Endothelial cell of umbilical vein (primary cell): ENCODE measurements around the gene FAM222A. TPM values are rescaled to one million over a fixed set of nuclear protein-coding genes. Genes with fewer than 3 reads are reported as not detected.

Experiments
- BruUV-seq: library from RNA; stranded (reverse); fragments of 400-500 nt; replicated peaks from 2 replicates; lab custom pipeline; 2021; lab: Mats Ljungman, UMichigan
- CTCF ChIA-PET: fragments of 300-600, 350-600 bp; sonication (Branson Sonifier 250); formaldehyde crosslinking; loops from one replicate; lab custom pipeline; 2021; ENCODE audit warnings: antibody characterized with exemption, inconsistent platforms; lab: Charles Lee
- POLR2A ChIA-PET: fragments of 300-600, 350-600 bp; sonication (Branson Sonifier 250); formaldehyde crosslinking; loops from one replicate; lab custom pipeline; 2021; ENCODE audit warnings: antibody characterized with exemption, inconsistent platforms; lab: Charles Lee
- DNase-seq: peaks from one replicate; pipeline ENCODE4 v3.0.0-alpha.2; 2011; ENCODE audit warnings: low read depth, low spot score
- FAIRE-seq: peaks from 2 replicates; lab custom pipeline; 2011; peaks lifted over from hg19 to GRCh38; lab: Jason Lieb, UNC
- H2AFZ ChIP-seq: 2 replicates; pipeline ENCODE4 v1.6.0; 2012; ENCODE audit warnings: low read depth, low read length, control low read depth, inconsistent platforms
- H3K27ac ChIP-seq: 2 replicates; pipeline ENCODE4 v1.5.1; 2011; ENCODE audit warnings: low read depth, mild to moderate bottlenecking, control low read depth, low read length, moderate library complexity; ENCODE audit not compliant: insufficient read depth
- H3K27me3 ChIP-seq, 2 experiments: 2 replicates each; pipeline versions ENCODE4 v1.6.0 to v1.6.1; 2011; ENCODE audit warnings: low read length in 2 of 2, mixed read lengths in 1 of 2; ENCODE audit not compliant: control insufficient read depth in 2 of 2, insufficient read depth in 2 of 2
- H3K36me3 ChIP-seq, 2 experiments: 2 replicates in 1 of 2; 3 replicates in 1 of 2; pipeline ENCODE4 v1.5.1; 2011; ENCODE audit warnings: low read length in 2 of 2, mild to moderate bottlenecking in 1 of 2, moderate library complexity in 1 of 2; ENCODE audit not compliant: control insufficient read depth in 2 of 2, insufficient read depth in 2 of 2; ENCODE audit errors: extremely low read depth in 1 of 2
- H3K4me1 ChIP-seq: 3 replicates; pipeline ENCODE4 v1.5.1; 2011; ENCODE audit warnings: mild to moderate bottlenecking, low read length; ENCODE audit not compliant: control insufficient read depth, insufficient read depth; ENCODE audit errors: extremely low read depth
- H3K4me2 ChIP-seq: 2 replicates; pipeline ENCODE4 v1.6.1; 2011; ENCODE audit warnings: low read length, control low read depth, mixed read lengths; ENCODE audit not compliant: insufficient read depth
- H3K4me3 ChIP-seq, 3 experiments: fragments of 200-600 bp in 1 of 3; sonication (generic), shearing (Covaris generic) in 1 of 3; replicated peaks in 1 of 3; 2 replicates each; pipeline ENCODE4 v1.5.1; 2011 to 2016; ENCODE audit warnings: control low read depth in 3 of 3, low read length in 3 of 3, mild to moderate bottlenecking in 2 of 3, inconsistent platforms in 1 of 3, low read depth in 1 of 3, moderate library complexity in 1 of 3; ENCODE audit not compliant: insufficient read depth in 1 of 3
- H3K79me2 ChIP-seq: 2 replicates; pipeline ENCODE4 v1.6.0; 2012; ENCODE audit warnings: low read length, inconsistent platforms; ENCODE audit not compliant: control insufficient read depth, insufficient read depth
- H3K9ac ChIP-seq: replicated peaks from 2 replicates; pipeline ENCODE3; 2011; ENCODE audit warnings: low read length, control low read depth; ENCODE audit not compliant: insufficient read depth; ENCODE audit errors: extremely low read depth
- H3K9me1 ChIP-seq: replicated peaks from 3 replicates; pipeline ENCODE4 v1.6.0; 2011; ENCODE audit warnings: mild to moderate bottlenecking, low read length; ENCODE audit not compliant: control insufficient read depth, insufficient read depth; ENCODE audit errors: extremely low read depth
- H3K9me3 ChIP-seq: replicated peaks from 2 replicates; pipeline ENCODE4 v1.5.1; 2012; ENCODE audit warnings: low read length, inconsistent platforms; ENCODE audit not compliant: control insufficient read depth, insufficient read depth
- H4K20me1 ChIP-seq: replicated peaks from 2 replicates; pipeline ENCODE3; 2011; ENCODE audit warnings: mild to moderate bottlenecking, low read length; ENCODE audit not compliant: control insufficient read depth, insufficient read depth; ENCODE audit errors: extremely low read depth
- EZH2 ChIP-seq: IDR thresholded peaks from 2 replicates; pipeline ENCODE4 v1.6.1; 2012; ENCODE audit warnings: borderline replicate concordance, low read depth, mild to moderate bottlenecking, moderate library complexity, low read length, inconsistent platforms; ENCODE audit not compliant: severe bottlenecking
- FOS ChIP-seq: IDR thresholded peaks from 2 replicates; pipeline ENCODE4 v1.6.1; 2011; ENCODE audit warnings: mild to moderate bottlenecking, low read length, moderate library complexity, borderline replicate concordance; ENCODE audit not compliant: insufficient read depth
- GATA2 ChIP-seq: IDR thresholded peaks from 2 replicates; pipeline ENCODE4 v1.7.0; 2011; ENCODE audit warnings: low read depth, mild to moderate bottlenecking, moderate library complexity, mixed read lengths, low read length; ENCODE audit not compliant: insufficient read length, insufficient read depth
- JUN ChIP-seq: IDR thresholded peaks from 2 replicates; pipeline ENCODE4 v1.6.1; 2011; ENCODE audit warnings: borderline replicate concordance, low read depth; ENCODE audit not compliant: insufficient read length, insufficient read depth
- MAX ChIP-seq: IDR thresholded peaks from 2 replicates; pipeline ENCODE4 v1.6.1; 2011; ENCODE audit not compliant: insufficient read depth, insufficient read length
- MYC ChIP-seq: IDR thresholded peaks from one replicate; pipeline ENCODE4 v1.6.1; 2011; ENCODE audit warnings: mild to moderate bottlenecking, low read depth, low read length
- POLR2A ChIP-seq: IDR thresholded peaks from 2 replicates; pipeline ENCODE4 v1.6.1; 2012; ENCODE audit warnings: low read depth, mild to moderate bottlenecking, control low read depth, low read length
- POLR2AphosphoS5 ChIP-seq: IDR thresholded peaks from 2 replicates; pipeline ENCODE4 v1.6.1; 2012; ENCODE audit warnings: low read depth, mild to moderate bottlenecking, control low read depth, low read length, moderate library complexity; ENCODE audit not compliant: insufficient read depth
- dilution Hi-C: fragments of 300-500 bp; cut with MboI; formaldehyde crosslinking; loops from one replicate; pipeline ENCODE4 v1.15.0; 2019; ENCODE audit warnings: low sequenced_read_pairs; ENCODE audit not compliant: extremely low pct_ligation_motif_present
- intact Hi-C: fragments of 100-400 bp; cut with micrococcal nuclease; formaldehyde crosslinking; loops from one replicate; pipeline ENCODE4 v1.10.0; 2022
- polyA plus RNA-seq, 4 experiments: library from polyadenylated mRNA; depleted of rRNA in 3 of 4; stranded (reverse) in 3 of 4; unstranded in 1 of 4; fragments of >200 nt; gene quantifications; 2 replicates each; pipeline versions ENCODE4 v1.2.1 to v1.2.3, GENCODE V29; 2011 to 2012; ENCODE audit warnings: missing spikeins in 1 of 4
- total RNA-seq: library from RNA; stranded (reverse); gene quantifications from 2 replicates; pipeline ENCODE4 v1.2.3, GENCODE V29; 2021
- TF ChIP-seq, protein P1 (sequence below), 2 donors: IDR thresholded peaks; 1 replicate in 1 of 2; 2 replicates in 1 of 2; pipeline ENCODE4 v1.5.1; 2011; ENCODE audit warnings: low read length in 2 of 2, mild to moderate bottlenecking in 2 of 2, moderate library complexity in 2 of 2, control low read depth in 1 of 2, inconsistent platforms in 1 of 2, low read depth in 1 of 2; ENCODE audit not compliant: insufficient read depth in 1 of 2; ENCODE audit errors: extremely low read depth in 1 of 2

FAM222A gene
- total and polyA plus RNA-seq, 2 donors (not counting 3 experiments of a cell fraction or from before 2014, with no cell fraction given), result 0.62 to 1.7 TPM

GRCh38 chr12:109818905-109819500 lies 105.4 kb downstream of the FAM222A start:
- H3K4me2 ChIP-seq, result no peak overlapping the region
- H3K36me3 ChIP-seq, result peaks cover 0 to 4% of the 10 kb centered on the region in 2 experiments
- no peak for FAIRE-seq
- TF ChIP-seq POLR2A, result no peak
- TF ChIP-seq, protein P1, sequence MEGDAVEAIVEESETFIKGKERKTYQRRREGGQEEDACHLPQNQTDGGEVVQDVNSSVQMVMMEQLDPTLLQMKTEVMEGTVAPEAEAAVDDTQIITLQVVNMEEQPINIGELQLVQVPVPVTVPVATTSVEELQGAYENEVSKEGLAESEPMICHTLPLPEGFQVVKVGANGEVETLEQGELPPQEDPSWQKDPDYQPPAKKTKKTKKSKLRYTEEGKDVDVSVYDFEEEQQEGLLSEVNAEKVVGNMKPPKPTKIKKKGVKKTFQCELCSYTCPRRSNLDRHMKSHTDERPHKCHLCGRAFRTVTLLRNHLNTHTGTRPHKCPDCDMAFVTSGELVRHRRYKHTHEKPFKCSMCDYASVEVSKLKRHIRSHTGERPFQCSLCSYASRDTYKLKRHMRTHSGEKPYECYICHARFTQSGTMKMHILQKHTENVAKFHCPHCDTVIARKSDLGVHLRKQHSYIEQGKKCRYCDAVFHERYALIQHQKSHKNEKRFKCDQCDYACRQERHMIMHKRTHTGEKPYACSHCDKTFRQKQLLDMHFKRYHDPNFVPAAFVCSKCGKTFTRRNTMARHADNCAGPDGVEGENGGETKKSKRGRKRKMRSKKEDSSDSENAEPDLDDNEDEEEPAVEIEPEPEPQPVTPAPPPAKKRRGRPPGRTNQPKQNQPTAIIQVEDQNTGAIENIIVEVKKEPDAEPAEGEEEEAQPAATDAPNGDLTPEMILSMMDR (IDR thresholded peaks at IDR 0.05; ENCODE audit: extremely low read depth in 1 of 2, insufficient read depth in 1 of 2, low read depth in 1 of 2, low read length in 2 of 2), result no peak
- no peak for TF ChIP-seq GATA2
- no peak for TF ChIP-seq POLR2AphosphoS5
- no peak for TF ChIP-seq JUN
- TF ChIP-seq FOS, result no peak
- no peak for TF ChIP-seq EZH2
- no peak for TF ChIP-seq MYC
- no peak for TF ChIP-seq MAX
- CTCF ChIA-PET, result interaction anchor here (1.1 to 3.3 kb wide), 3 partner anchors 10 to 26 kb away, joined by 3 to 13 read pairs (median 3); no protein-coding TSS in a partner anchor
- H3K27ac ChIP-seq, result no peak overlapping the region
- H3K79me2 ChIP-seq, result no peaks in the 10 kb centered on the region
- H3K4me3 ChIP-seq, result no peak overlapping the region
- no peak for DNase-seq
- no peaks in the 10 kb centered on the region for H3K4me1 ChIP-seq
- no TSS peak for BruUV-seq
- intact Hi-C loops, result no loop called here
- H4K20me1 ChIP-seq, result no peaks in the 10 kb centered on the region
- dilution Hi-C loops, result no loop called here
- no peak overlapping the region for H2AFZ ChIP-seq
- POLR2A ChIA-PET, result no interaction called here
- H3K9me1 ChIP-seq, result no peaks in the 10 kb centered on the region
- no peaks in the 10 kb centered on the region for H3K9me3 ChIP-seq
- no peak overlapping the region for H3K9ac ChIP-seq
- H3K27me3 ChIP-seq, result no peaks in the 10 kb centered on the region

Other genes with a start within 250 kb of the FAM222A start
- gene KCTD10, start 236.5 kb upstream of the FAM222A start, total RNA-seq, result 92.8 and 101 TPM in 2 replicates
- 105 and 112 TPM in 2 replicates for gene KCTD10, start 236.5 kb upstream of the FAM222A start, polyA plus RNA-seq
- gene UBE3B, start 236.2 kb upstream of the FAM222A start, total RNA-seq, result 32.7 and 40.8 TPM in 2 replicates
- 23.8 and 24.9 TPM in 2 replicates for gene UBE3B, start 236.2 kb upstream of the FAM222A start, polyA plus RNA-seq
- 45.9 and 46.0 TPM in 2 replicates for gene MMAB, start 140.3 kb upstream of the FAM222A start, total RNA-seq
- 37.5 and 39.1 TPM in 2 replicates for gene MMAB, start 140.3 kb upstream of the FAM222A start, polyA plus RNA-seq
- 40.3 and 42.6 TPM in 2 replicates for gene MVK, start 140.0 kb upstream of the FAM222A start, total RNA-seq
- gene MVK, start 140.0 kb upstream of the FAM222A start, polyA plus RNA-seq, result 32.6 and 39.3 TPM in 2 replicates
- 8.8 and 12.3 TPM in 2 replicates for gene TRPV4, start 119.6 kb downstream of the FAM222A start, total RNA-seq
- gene TRPV4, start 119.6 kb downstream of the FAM222A start, polyA plus RNA-seq, result 22.3 and 24.5 TPM in 2 replicates
- gene GLTP, start 166.7 kb downstream of the FAM222A start, total RNA-seq, result 46.6 and 48.0 TPM in 2 replicates
- gene GLTP, start 166.7 kb downstream of the FAM222A start, polyA plus RNA-seq, result 20.1 and 21.5 TPM in 2 replicates
- 24.3 and 26.0 TPM in 2 replicates for gene TCHP, start 186.4 kb downstream of the FAM222A start, total RNA-seq
- gene TCHP, start 186.4 kb downstream of the FAM222A start, polyA plus RNA-seq, result 9.4 and 12.9 TPM in 2 replicates